D721Med (cell line): ENCODE measurements around the gene TP53TG5.

Experiments used
- DNase-seq: peaks from one replicate; pipeline ENCODE4 v3.0.0; 2011; ENCODE audit warnings: low spot score; ENCODE audit not compliant: insufficient read length
- FAIRE-seq: peaks from 2 replicates; lab custom pipeline; 2011; peaks lifted over from hg19 to GRCh38; lab: Jason Lieb, UNC
- TF ChIP-seq, protein P1 (sequence below): IDR thresholded peaks from 2 replicates; pipeline ENCODE4 v1.5.1; 2012; ENCODE audit warnings: mild to moderate bottlenecking, control low read depth; ENCODE audit not compliant: insufficient read depth; ENCODE audit errors: missing control alignments

Gene TP53TG5

GRCh38 chr20:45340236-45340847, 37.8 kb downstream of the TP53TG5 start:
- FAIRE-seq (no peak), DNase-seq (no peak)
- TF ChIP-seq, protein P1, sequence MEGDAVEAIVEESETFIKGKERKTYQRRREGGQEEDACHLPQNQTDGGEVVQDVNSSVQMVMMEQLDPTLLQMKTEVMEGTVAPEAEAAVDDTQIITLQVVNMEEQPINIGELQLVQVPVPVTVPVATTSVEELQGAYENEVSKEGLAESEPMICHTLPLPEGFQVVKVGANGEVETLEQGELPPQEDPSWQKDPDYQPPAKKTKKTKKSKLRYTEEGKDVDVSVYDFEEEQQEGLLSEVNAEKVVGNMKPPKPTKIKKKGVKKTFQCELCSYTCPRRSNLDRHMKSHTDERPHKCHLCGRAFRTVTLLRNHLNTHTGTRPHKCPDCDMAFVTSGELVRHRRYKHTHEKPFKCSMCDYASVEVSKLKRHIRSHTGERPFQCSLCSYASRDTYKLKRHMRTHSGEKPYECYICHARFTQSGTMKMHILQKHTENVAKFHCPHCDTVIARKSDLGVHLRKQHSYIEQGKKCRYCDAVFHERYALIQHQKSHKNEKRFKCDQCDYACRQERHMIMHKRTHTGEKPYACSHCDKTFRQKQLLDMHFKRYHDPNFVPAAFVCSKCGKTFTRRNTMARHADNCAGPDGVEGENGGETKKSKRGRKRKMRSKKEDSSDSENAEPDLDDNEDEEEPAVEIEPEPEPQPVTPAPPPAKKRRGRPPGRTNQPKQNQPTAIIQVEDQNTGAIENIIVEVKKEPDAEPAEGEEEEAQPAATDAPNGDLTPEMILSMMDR: no peak

- TF ChIP-seq, protein P1: no peak
- DNase-seq: no peak
- FAIRE-seq: no peak
Observed at GRCh38 chr20:45339799-45340198, 38.3 kb downstream of the TP53TG5 start.

- DNase-seq (no peak), FAIRE-seq (no peak)
- TF ChIP-seq, protein P1: no peak
Observed at GRCh38 chr20:45339084-45339483, 39.0 kb downstream of the TP53TG5 start.

DNA sequence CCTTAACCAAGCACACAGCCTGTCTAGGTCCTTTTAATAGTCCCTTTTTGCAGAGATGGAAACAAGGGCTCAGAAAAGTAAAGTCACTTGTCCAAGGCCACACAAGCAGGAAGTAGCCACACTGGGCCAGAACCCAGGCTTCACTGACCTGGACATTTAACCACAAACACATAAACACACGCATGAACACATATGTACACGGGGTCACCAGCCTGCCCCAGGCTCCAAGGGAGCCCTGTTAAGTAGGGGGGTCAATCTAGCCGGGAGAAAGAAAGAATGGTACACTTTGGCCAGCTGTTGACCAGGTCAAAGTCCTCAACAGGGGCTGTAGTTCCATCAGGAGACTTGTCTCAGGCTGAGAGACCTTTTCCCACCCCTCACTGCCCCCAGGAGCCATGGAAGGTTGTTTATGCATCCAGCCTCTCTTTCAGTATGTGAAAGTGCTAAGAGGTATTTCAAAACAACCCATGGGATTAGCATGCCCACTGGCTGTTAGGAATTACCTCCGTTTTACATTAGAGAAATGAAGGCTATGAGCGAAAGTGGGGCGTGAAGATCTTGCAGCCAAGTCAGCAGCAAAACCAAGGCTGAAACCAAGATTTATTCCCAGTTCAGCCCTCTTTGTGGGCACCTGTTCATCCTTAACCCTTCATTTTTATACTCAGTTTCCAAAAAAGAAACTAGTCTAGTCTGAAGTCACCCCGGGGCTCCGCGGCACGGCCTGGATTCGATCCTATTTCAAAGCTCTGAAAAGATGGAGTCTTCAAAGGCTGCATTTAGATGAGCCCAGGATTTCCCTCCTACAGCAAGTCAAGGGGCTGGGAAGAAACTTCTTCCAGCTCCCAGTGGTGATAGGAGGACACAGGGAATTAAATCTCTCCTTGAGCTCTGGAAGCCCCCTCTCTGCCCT, 39.7 kb downstream of the TP53TG5 start:
- DNase-seq (no peak), FAIRE-seq (no peak)
- TF ChIP-seq, protein P1: no peak

GRCh38 chr20:45337367-45338120, 40.6 kb downstream of the TP53TG5 start:
- no peak for FAIRE-seq
- DNase-seq: no peak
- TF ChIP-seq, protein P1: no peak

DNA sequence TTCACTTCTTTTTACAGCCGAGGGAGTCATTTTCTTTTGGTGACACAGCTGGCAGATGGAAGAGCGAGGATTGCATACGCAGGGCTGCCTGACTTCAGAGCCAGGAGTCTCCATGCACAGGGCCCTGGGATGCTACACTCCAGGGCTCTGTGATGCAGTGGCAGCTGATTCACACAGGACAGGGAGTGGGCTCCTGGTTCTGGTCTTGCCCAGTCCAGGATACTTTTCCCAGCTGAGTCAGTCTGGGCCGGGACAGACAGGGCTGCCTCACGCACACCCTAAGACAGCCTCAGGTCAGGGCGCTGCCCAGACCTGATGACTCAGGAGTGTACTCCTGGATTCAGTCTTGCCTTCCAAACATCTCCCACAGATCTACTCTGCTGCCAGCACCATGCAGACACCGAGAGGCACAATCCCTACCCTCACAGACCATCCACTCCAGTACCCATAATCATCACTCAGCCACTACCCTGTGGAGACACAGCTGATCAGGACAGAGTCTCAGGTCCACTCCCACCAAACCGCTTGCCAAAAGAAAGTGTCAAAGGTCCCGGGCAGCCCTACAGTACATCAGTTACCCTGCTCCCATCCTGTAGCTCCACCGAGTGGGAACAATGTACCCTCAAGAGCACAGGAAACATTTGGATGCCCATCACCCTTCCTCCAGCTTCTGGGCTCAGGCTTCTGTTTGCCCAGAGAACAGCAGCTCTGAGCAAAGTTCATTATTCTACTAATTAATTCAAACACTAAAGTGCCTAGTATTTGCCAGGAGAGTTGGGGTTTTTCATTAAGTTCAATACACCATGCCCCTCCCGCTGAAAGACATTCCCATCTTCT, 41.4 kb downstream of the TP53TG5 start:
- FAIRE-seq (no peak), DNase-seq (no peak)
- TF ChIP-seq, protein P1: no peak
